ENCODE results near the gene LCORL.

The LCORL gene

GRCh38 chr4:18021720-18022571, at the start of gene LCORL:
Gene LCORL, minus strand, starts transcription at chr4:18021755. Its CDS starts 4 bp downstream, at chr4:18021751.
- H3K4me3 ChIP-seq (ENCODE audit: low read depth, low read length) = peak within 1 kb of the TSS; percentile 90
- DNase-seq (ENCODE audit: low read depth, low spot score) = peak; percentile 98
- in situ Hi-C loops (cut with HindIII; ENCODE audit: low sequenced_read_pairs) = no loop called here
- no peak for TF ChIP-seq CTCF (IDR thresholded peaks at IDR 0.05; ENCODE audit: low read depth, low read length)

GRCh38 chr4:18069810-18070209, 48.3 kb upstream of the LCORL start:
- DNase-seq (ENCODE audit: low read depth, low spot score) = no peak
- in situ Hi-C loops (cut with HindIII; ENCODE audit: low sequenced_read_pairs) = no loop called here
- no peak overlapping the region for H3K4me3 ChIP-seq (ENCODE audit: low read depth, low read length)
- no peak for TF ChIP-seq CTCF (IDR thresholded peaks at IDR 0.05; ENCODE audit: low read depth, low read length)

- in situ Hi-C loops (cut with HindIII; ENCODE audit: low sequenced_read_pairs) = no loop called here
- DNase-seq (ENCODE audit: low read depth, low spot score) = no peak
- no peak overlapping the region for H3K4me3 ChIP-seq (ENCODE audit: low read depth, low read length)
- no peak for TF ChIP-seq CTCF (IDR thresholded peaks at IDR 0.05; ENCODE audit: low read depth, low read length)
Observed at GRCh38 chr4:18067031-18067430, 45.5 kb upstream of the LCORL start.

GRCh38 chr4:18063079-18063478, 41.5 kb upstream of the LCORL start:
- no peak for DNase-seq (ENCODE audit: low read depth, low spot score)
- no peak for TF ChIP-seq CTCF (IDR thresholded peaks at IDR 0.05; ENCODE audit: low read depth, low read length)
- in situ Hi-C loops (cut with HindIII; ENCODE audit: low sequenced_read_pairs) = no loop called here
- no peak overlapping the region for H3K4me3 ChIP-seq (ENCODE audit: low read depth, low read length)

- no peak for DNase-seq (ENCODE audit: low read depth, low spot score)
- in situ Hi-C loops (cut with HindIII; ENCODE audit: low sequenced_read_pairs) = no loop called here
- TF ChIP-seq CTCF (IDR thresholded peaks at IDR 0.05; ENCODE audit: low read depth, low read length) = no peak
- no peak overlapping the region for H3K4me3 ChIP-seq (ENCODE audit: low read depth, low read length)
Observed at GRCh38 chr4:18057821-18058533, 36.4 kb upstream of the LCORL start.

GRCh38 chr4:18056030-18056429, 34.5 kb upstream of the LCORL start:
- TF ChIP-seq CTCF (IDR thresholded peaks at IDR 0.05; ENCODE audit: low read depth, low read length) = no peak
- H3K4me3 ChIP-seq (ENCODE audit: low read depth, low read length) = no peak overlapping the region
- DNase-seq (ENCODE audit: low read depth, low spot score) = no peak
- in situ Hi-C loops (cut with HindIII; ENCODE audit: low sequenced_read_pairs) = no loop called here

Measured in astrocyte of the spinal cord (primary cell).